ENCODE results near the gene NPSR1.

NPSR1 gene

GRCh38 chr7:34748728-34749089 is 90.7 kb downstream of the NPSR1 start:
- Histone ChIP-seq H3K9me3 (ENCODE audit: control insufficient read depth in 1 of 2, low read length in 2 of 2) (no peaks in the 10 kb centered on the region), H3K4me1 (ENCODE audit: control insufficient read depth in 1 of 2, insufficient read depth in 2 of 2, low read length in 2 of 2) (no peaks in the 10 kb centered on the region), H3K36me3 (ENCODE audit: control insufficient read depth in 1 of 2, insufficient read depth in 2 of 2, low read length in 2 of 2) (no peaks in the 10 kb centered on the region), H3K4me3 (ENCODE audit: low read depth in 1 of 2, low read length in 2 of 2) (no peak overlapping the region), H3K27ac (ENCODE audit: low read length) (no peak overlapping the region), H3K27me3 (ENCODE audit: low read depth, low read length) (no peaks in the 10 kb centered on the region)

DNA sequence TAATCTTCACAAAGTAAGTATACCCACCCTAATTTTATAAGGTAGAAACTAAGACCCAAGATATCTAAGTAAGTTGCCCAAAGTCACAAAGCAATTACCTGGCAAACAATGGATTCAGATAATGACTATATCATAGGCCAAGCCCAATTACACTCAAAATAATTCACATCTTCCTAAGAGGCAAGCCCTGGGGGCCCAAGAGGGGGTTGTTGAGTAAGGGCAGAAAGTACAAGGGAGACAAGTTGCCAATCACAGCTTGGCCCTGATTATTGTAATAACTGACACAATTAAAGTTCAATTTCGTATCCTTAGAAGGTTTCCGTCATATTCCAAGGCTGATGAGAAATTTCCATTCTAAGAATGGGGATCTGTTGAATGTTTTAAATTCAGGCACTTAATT is 91.4 kb downstream of the NPSR1 start:
- H3K4me3 ChIP-seq (ENCODE audit: low read depth in 1 of 2, low read length in 2 of 2), result no peak overlapping the region
- H3K27me3 ChIP-seq (ENCODE audit: low read depth, low read length), result no peaks in the 10 kb centered on the region
- H3K27ac ChIP-seq (ENCODE audit: low read length), result no peak overlapping the region

DNA sequence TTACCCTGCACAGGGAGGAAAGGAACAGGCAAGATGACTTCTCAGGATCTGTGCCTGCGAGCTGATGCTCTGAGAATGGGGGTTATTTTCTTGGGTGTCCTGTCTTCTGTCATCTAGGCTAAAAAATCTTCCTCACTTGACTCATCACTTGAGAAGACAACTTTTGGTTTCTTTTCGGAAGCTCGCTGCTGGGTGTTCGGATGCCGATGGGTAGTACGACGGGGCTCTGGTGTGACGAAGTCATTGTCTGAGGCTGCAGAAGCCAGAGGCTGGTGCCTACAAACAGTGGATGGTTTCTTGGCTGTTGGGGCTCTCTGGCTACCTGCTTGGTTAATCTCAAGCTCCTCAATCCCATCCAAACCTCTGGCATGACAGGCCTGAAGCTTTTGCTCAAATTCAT is 92.2 kb downstream of the NPSR1 start:
- Histone ChIP-seq H3K9me3 (ENCODE audit: control insufficient read depth in 1 of 2, low read length in 2 of 2) (no peaks in the 10 kb centered on the region), H3K27ac (ENCODE audit: low read length) (no peak overlapping the region), H3K36me3 (ENCODE audit: control insufficient read depth in 1 of 2, insufficient read depth in 2 of 2, low read length in 2 of 2) (no peaks in the 10 kb centered on the region), H3K4me1 (ENCODE audit: control insufficient read depth in 1 of 2, insufficient read depth in 2 of 2, low read length in 2 of 2) (no peaks in the 10 kb centered on the region), H3K27me3 (ENCODE audit: low read depth, low read length) (no peaks in the 10 kb centered on the region), H3K4me3 (ENCODE audit: low read depth in 1 of 2, low read length in 2 of 2) (no peak overlapping the region)

More for the DNA sequence above, 91.4 kb downstream of the NPSR1 start:
- H3K9me3 ChIP-seq (ENCODE audit: control insufficient read depth in 1 of 2, low read length in 2 of 2), result no peaks in the 10 kb centered on the region
- H3K36me3 ChIP-seq (ENCODE audit: control insufficient read depth in 1 of 2, insufficient read depth in 2 of 2, low read length in 2 of 2), result no peaks in the 10 kb centered on the region
- no peaks in the 10 kb centered on the region for H3K4me1 ChIP-seq (ENCODE audit: control insufficient read depth in 1 of 2, insufficient read depth in 2 of 2, low read length in 2 of 2)

GRCh38 chr7:34750636-34751035 is 92.6 kb downstream of the NPSR1 start:
- Histone ChIP-seq H3K9me3 (ENCODE audit: control insufficient read depth in 1 of 2, low read length in 2 of 2) (no peaks in the 10 kb centered on the region), H3K36me3 (ENCODE audit: control insufficient read depth in 1 of 2, insufficient read depth in 2 of 2, low read length in 2 of 2) (no peaks in the 10 kb centered on the region), H3K27me3 (ENCODE audit: low read depth, low read length) (no peaks in the 10 kb centered on the region), H3K27ac (ENCODE audit: low read length) (no peak overlapping the region), H3K4me3 (ENCODE audit: low read depth in 1 of 2, low read length in 2 of 2) (no peak overlapping the region), H3K4me1 (ENCODE audit: control insufficient read depth in 1 of 2, insufficient read depth in 2 of 2, low read length in 2 of 2) (no peaks in the 10 kb centered on the region)

GRCh38 chr7:34751725-34752643 is 94.0 kb downstream of the NPSR1 start:
- Histone ChIP-seq H3K36me3 (ENCODE audit: control insufficient read depth in 1 of 2, insufficient read depth in 2 of 2, low read length in 2 of 2) (no peaks in the 10 kb centered on the region), H3K27ac (ENCODE audit: low read length) (no peak overlapping the region)

GRCh38 chr7:34752929-34753328 is 94.9 kb downstream of the NPSR1 start:
- Histone ChIP-seq H3K36me3 (ENCODE audit: control insufficient read depth in 1 of 2, insufficient read depth in 2 of 2, low read length in 2 of 2) (no peaks in the 10 kb centered on the region), H3K4me1 (ENCODE audit: control insufficient read depth in 1 of 2, insufficient read depth in 2 of 2, low read length in 2 of 2) (no peaks in the 10 kb centered on the region), H3K27me3 (ENCODE audit: low read depth, low read length) (no peaks in the 10 kb centered on the region), H3K9me3 (ENCODE audit: control insufficient read depth in 1 of 2, low read length in 2 of 2) (no peaks in the 10 kb centered on the region), H3K4me3 (ENCODE audit: low read depth in 1 of 2, low read length in 2 of 2) (no peak overlapping the region), H3K27ac (ENCODE audit: low read length) (no peak overlapping the region)

More at GRCh38 chr7:34751725-34752643, 94.0 kb downstream of the NPSR1 start:
- Histone ChIP-seq H3K4me3 (ENCODE audit: low read depth in 1 of 2, low read length in 2 of 2) (no peak overlapping the region), H3K27me3 (ENCODE audit: low read depth, low read length) (no peaks in the 10 kb centered on the region), H3K9me3 (ENCODE audit: control insufficient read depth in 1 of 2, low read length in 2 of 2) (no peaks in the 10 kb centered on the region), H3K4me1 (ENCODE audit: control insufficient read depth in 1 of 2, insufficient read depth in 2 of 2, low read length in 2 of 2) (no peaks in the 10 kb centered on the region)

DNA sequence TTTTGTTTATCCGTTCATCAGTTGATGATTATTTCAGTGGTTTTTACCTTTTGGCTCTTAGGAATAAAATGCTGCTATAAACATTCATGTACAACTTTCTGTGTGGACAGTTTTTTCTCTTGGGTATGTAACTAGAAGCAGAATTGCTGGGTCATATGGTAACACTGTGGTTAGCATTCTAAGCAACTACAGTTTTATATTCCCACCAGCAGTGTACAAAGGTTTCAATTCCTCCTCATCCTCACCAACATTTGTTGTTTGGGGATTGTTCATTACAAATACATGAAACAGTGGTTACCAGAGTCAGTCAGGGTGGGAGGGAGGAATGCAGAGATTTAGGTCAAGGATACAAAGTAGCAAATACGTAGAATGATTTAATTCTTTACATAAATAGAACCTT is 97.0 kb downstream of the NPSR1 start:
- H3K9me3 ChIP-seq (ENCODE audit: control insufficient read depth in 1 of 2, low read length in 2 of 2), result no peaks in the 10 kb centered on the region
- H3K4me3 ChIP-seq (ENCODE audit: low read depth in 1 of 2, low read length in 2 of 2), result no peak overlapping the region
- no peaks in the 10 kb centered on the region for H3K27me3 ChIP-seq (ENCODE audit: low read depth, low read length)
- no peaks in the 10 kb centered on the region for H3K4me1 ChIP-seq (ENCODE audit: control insufficient read depth in 1 of 2, insufficient read depth in 2 of 2, low read length in 2 of 2)
- H3K27ac ChIP-seq (ENCODE audit: low read length), result no peak overlapping the region
- no peaks in the 10 kb centered on the region for H3K36me3 ChIP-seq (ENCODE audit: control insufficient read depth in 1 of 2, insufficient read depth in 2 of 2, low read length in 2 of 2)

GRCh38 chr7:34756025-34756437 is 98.0 kb downstream of the NPSR1 start:
- H3K27me3 ChIP-seq (ENCODE audit: low read depth, low read length), result no peaks in the 10 kb centered on the region
- H3K9me3 ChIP-seq (ENCODE audit: control insufficient read depth in 1 of 2, low read length in 2 of 2), result no peaks in the 10 kb centered on the region
- H3K4me3 ChIP-seq (ENCODE audit: low read depth in 1 of 2, low read length in 2 of 2), result no peak overlapping the region
- no peak overlapping the region for H3K27ac ChIP-seq (ENCODE audit: low read length)
- H3K4me1 ChIP-seq (ENCODE audit: control insufficient read depth in 1 of 2, insufficient read depth in 2 of 2, low read length in 2 of 2), result no peaks in the 10 kb centered on the region
- no peaks in the 10 kb centered on the region for H3K36me3 ChIP-seq (ENCODE audit: control insufficient read depth in 1 of 2, insufficient read depth in 2 of 2, low read length in 2 of 2)

DNA sequence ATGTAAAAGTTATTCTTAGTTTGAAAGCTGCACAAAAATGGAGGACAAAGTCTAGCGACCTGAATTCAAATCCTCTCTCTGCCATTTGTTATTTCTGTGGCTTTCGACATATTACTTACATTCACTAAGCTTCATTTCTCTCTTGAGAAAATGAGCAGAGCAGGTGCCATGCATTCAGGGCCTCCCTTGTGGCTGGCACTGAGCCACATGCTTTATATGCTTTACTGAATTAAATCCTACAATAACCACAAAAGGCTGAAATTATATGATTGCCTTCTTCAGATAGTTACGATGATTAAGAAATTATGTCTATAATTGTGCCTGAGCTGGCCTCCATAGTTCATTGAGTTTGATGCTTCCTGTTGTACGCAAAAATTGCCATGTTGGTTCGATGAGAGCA is 98.7 kb downstream of the NPSR1 start:
- no peaks in the 10 kb centered on the region for H3K36me3 ChIP-seq (ENCODE audit: control insufficient read depth in 1 of 2, insufficient read depth in 2 of 2, low read length in 2 of 2)
- no peak overlapping the region for H3K27ac ChIP-seq (ENCODE audit: low read length)
- no peak overlapping the region for H3K4me3 ChIP-seq (ENCODE audit: low read depth in 1 of 2, low read length in 2 of 2)

GRCh38 chr7:34757570-34758110 is 99.6 kb downstream of the NPSR1 start:
- Histone ChIP-seq H3K36me3 (ENCODE audit: control insufficient read depth in 1 of 2, insufficient read depth in 2 of 2, low read length in 2 of 2) (no peaks in the 10 kb centered on the region), H3K9me3 (ENCODE audit: control insufficient read depth in 1 of 2, low read length in 2 of 2) (no peaks in the 10 kb centered on the region), H3K27ac (ENCODE audit: low read length) (no peak overlapping the region), H3K27me3 (ENCODE audit: low read depth, low read length) (no peaks in the 10 kb centered on the region), H3K4me1 (ENCODE audit: control insufficient read depth in 1 of 2, insufficient read depth in 2 of 2, low read length in 2 of 2) (no peaks in the 10 kb centered on the region), H3K4me3 (ENCODE audit: low read depth in 1 of 2, low read length in 2 of 2) (no peak overlapping the region)

More for the DNA sequence above, 98.7 kb downstream of the NPSR1 start:
- Histone ChIP-seq H3K4me1 (ENCODE audit: control insufficient read depth in 1 of 2, insufficient read depth in 2 of 2, low read length in 2 of 2) (no peaks in the 10 kb centered on the region), H3K27me3 (ENCODE audit: low read depth, low read length) (no peaks in the 10 kb centered on the region), H3K9me3 (ENCODE audit: control insufficient read depth in 1 of 2, low read length in 2 of 2) (no peaks in the 10 kb centered on the region)

- Histone ChIP-seq H3K27ac (ENCODE audit: low read length) (no peak overlapping the region), H3K4me3 (ENCODE audit: low read depth in 1 of 2, low read length in 2 of 2) (no peak overlapping the region), H3K4me1 (ENCODE audit: control insufficient read depth in 1 of 2, insufficient read depth in 2 of 2, low read length in 2 of 2) (no peaks in the 10 kb centered on the region), H3K9me3 (ENCODE audit: control insufficient read depth in 1 of 2, low read length in 2 of 2) (no peaks in the 10 kb centered on the region), H3K27me3 (ENCODE audit: low read depth, low read length) (no peaks in the 10 kb centered on the region), H3K36me3 (ENCODE audit: control insufficient read depth in 1 of 2, insufficient read depth in 2 of 2, low read length in 2 of 2) (no peaks in the 10 kb centered on the region)
Observed at GRCh38 chr7:34758111-34758601, 100.1 kb downstream of the NPSR1 start.
